Measurements from ENCODE around the gene LEMD1. TPM values are rescaled to one million over a fixed set of nuclear protein-coding genes. Genes with fewer than 3 reads are reported as not detected.

The LEMD1 gene
- total RNA-seq, 1 experiment from 2014 or later = not detected

DNA sequence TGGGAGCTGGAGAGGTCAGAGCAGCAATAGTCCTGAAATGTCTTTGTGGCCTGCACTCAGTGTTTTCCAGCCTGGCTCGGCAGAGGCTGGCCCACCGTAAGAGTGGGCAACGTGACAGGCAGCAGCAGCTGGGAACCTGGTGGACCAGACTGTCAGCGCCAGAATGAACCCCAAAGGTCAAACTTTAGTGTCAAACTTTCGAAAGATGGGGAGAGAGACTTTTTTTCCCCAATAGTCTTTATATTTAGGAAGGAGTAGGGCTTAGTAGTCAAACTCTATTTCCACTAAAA lies 23.7 kb upstream of the LEMD1 start:
- TF ChIP-seq POLR2AphosphoS5 (IDR thresholded peaks at IDR 0.05; ENCODE audit: low read depth, low read length) (no peak), TCF7L2 (IDR thresholded peaks at IDR 0.05; ENCODE audit: low read depth, low read length) (no peak), SIN3A (IDR thresholded peaks at IDR 0.05; ENCODE audit: borderline replicate concordance, insufficient read depth, low read depth, low read length) (no peak)
- TF ChIP-seq, protein P1, sequence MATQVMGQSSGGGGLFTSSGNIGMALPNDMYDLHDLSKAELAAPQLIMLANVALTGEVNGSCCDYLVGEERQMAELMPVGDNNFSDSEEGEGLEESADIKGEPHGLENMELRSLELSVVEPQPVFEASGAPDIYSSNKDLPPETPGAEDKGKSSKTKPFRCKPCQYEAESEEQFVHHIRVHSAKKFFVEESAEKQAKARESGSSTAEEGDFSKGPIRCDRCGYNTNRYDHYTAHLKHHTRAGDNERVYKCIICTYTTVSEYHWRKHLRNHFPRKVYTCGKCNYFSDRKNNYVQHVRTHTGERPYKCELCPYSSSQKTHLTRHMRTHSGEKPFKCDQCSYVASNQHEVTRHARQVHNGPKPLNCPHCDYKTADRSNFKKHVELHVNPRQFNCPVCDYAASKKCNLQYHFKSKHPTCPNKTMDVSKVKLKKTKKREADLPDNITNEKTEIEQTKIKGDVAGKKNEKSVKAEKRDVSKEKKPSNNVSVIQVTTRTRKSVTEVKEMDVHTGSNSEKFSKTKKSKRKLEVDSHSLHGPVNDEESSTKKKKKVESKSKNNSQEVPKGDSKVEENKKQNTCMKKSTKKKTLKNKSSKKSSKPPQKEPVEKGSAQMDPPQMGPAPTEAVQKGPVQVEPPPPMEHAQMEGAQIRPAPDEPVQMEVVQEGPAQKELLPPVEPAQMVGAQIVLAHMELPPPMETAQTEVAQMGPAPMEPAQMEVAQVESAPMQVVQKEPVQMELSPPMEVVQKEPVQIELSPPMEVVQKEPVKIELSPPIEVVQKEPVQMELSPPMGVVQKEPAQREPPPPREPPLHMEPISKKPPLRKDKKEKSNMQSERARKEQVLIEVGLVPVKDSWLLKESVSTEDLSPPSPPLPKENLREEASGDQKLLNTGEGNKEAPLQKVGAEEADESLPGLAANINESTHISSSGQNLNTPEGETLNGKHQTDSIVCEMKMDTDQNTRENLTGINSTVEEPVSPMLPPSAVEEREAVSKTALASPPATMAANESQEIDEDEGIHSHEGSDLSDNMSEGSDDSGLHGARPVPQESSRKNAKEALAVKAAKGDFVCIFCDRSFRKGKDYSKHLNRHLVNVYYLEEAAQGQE (IDR thresholded peaks at IDR 0.05; ENCODE audit: insufficient read depth in 1 of 2, low read depth in 2 of 2, low read length in 1 of 2) = no peak
- TF ChIP-seq, protein P2, sequence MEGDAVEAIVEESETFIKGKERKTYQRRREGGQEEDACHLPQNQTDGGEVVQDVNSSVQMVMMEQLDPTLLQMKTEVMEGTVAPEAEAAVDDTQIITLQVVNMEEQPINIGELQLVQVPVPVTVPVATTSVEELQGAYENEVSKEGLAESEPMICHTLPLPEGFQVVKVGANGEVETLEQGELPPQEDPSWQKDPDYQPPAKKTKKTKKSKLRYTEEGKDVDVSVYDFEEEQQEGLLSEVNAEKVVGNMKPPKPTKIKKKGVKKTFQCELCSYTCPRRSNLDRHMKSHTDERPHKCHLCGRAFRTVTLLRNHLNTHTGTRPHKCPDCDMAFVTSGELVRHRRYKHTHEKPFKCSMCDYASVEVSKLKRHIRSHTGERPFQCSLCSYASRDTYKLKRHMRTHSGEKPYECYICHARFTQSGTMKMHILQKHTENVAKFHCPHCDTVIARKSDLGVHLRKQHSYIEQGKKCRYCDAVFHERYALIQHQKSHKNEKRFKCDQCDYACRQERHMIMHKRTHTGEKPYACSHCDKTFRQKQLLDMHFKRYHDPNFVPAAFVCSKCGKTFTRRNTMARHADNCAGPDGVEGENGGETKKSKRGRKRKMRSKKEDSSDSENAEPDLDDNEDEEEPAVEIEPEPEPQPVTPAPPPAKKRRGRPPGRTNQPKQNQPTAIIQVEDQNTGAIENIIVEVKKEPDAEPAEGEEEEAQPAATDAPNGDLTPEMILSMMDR (IDR thresholded peaks at IDR 0.05) = no peak
- no peaks in the 10 kb centered on the region for H3K9me3 ChIP-seq (ENCODE audit: control insufficient read depth, insufficient read depth, low read depth, low read length)
- no TSS peak for BruUV-seq (replicated peaks)
- H3K27ac ChIP-seq (ENCODE audit: low read length) = no peak overlapping the region
- ATAC-seq = no peak
- POLR2A ChIA-PET = no interaction called here
- no peak for DNase-seq (ENCODE audit: low read depth, low spot score)
- no peaks in the 10 kb centered on the region for H3K27me3 ChIP-seq (ENCODE audit: control insufficient read depth, insufficient read depth, low read length)
- peaks cover 15% of the 10 kb centered on the region for H3K4me1 ChIP-seq (ENCODE audit: control insufficient read depth, insufficient read depth, low read length)
- H3K36me3 ChIP-seq (ENCODE audit: control insufficient read depth, insufficient read depth, low read length) = no peaks in the 10 kb centered on the region
- CTCF ChIA-PET = no interaction called here
- intact Hi-C loops (cut with micrococcal nuclease; ENCODE audit: unreplicated experiment) = no loop called here
- no peak overlapping the region for H3K4me3 ChIP-seq (ENCODE audit: low read depth in 2 of 2, low read length in 2 of 2)
- in situ Hi-C loops (cut with HindIII; ENCODE audit: low pct_unique_long_range_greater_than_20kb, low sequenced_read_pairs) = no loop called here

DNA sequence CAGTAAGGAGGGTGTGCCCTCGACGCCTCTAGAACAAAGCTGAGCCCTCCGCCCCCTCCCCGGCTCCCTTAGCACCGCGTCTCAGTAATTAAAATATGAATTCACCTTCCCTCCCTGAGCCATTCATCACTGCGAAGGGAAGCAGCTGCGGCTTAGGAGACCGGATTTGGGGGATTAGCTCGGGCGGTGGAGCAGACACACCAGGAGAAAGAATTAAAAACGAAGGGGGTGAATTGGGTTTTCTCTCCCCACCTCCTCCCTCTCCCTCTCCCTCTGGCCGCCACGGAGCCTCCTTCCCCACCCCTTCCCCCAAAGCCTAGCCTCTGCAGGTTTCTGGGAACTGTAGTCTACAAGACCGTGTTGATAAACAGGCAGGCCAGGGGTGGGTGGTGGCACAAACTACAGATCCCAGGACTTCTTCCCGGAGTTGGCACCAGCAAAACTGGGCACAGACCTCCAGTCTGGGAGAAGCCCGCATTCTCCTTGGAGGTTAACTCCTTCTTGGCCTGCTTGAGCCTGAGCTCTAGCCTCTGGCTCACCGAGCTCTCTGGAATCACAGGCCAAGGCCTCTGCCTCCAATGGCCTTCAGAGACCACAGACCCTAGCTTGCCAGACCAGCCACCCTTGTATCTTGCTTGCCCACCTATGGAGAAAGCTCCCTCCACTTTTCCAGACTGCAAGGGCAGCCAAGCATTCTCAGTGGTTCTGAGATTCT lies 23.2 kb upstream of the LEMD1 start:
- ATAC-seq (no peak), DNase-seq (ENCODE audit: low read depth, low spot score) (no peak)
- Histone ChIP-seq H3K4me3 (ENCODE audit: low read depth in 2 of 2, low read length in 2 of 2) (no peak overlapping the region), H3K27ac (ENCODE audit: low read length) (no peak overlapping the region), H3K36me3 (ENCODE audit: control insufficient read depth, insufficient read depth, low read length) (no peaks in the 10 kb centered on the region), H3K4me1 (ENCODE audit: control insufficient read depth, insufficient read depth, low read length) (peaks cover 15% of the 10 kb centered on the region), H3K27me3 (ENCODE audit: control insufficient read depth, insufficient read depth, low read length) (no peaks in the 10 kb centered on the region), H3K9me3 (ENCODE audit: control insufficient read depth, insufficient read depth, low read depth, low read length) (no peaks in the 10 kb centered on the region)
- ChIA-PET POLR2A (interaction anchor here (0.6 kb wide), 1 partner anchor 116 kb away, joined by 4 read pairs; no protein-coding TSS in a partner anchor), CTCF (no interaction called here)
- TF ChIP-seq POLR2AphosphoS5 (IDR thresholded peaks at IDR 0.05; ENCODE audit: low read depth, low read length) (no peak), TCF7L2 (IDR thresholded peaks at IDR 0.05; ENCODE audit: low read depth, low read length) (no peak), SIN3A (IDR thresholded peaks at IDR 0.05; ENCODE audit: borderline replicate concordance, insufficient read depth, low read depth, low read length) (no peak)
- TF ChIP-seq, protein P2 (IDR thresholded peaks at IDR 0.05) = no peak
- TF ChIP-seq, protein P1 (IDR thresholded peaks at IDR 0.05; ENCODE audit: insufficient read depth in 1 of 2, low read depth in 2 of 2, low read length in 1 of 2) = no peak
- in situ Hi-C loops (cut with HindIII; ENCODE audit: low pct_unique_long_range_greater_than_20kb, low sequenced_read_pairs) = no loop called here
- intact Hi-C loops (cut with micrococcal nuclease; ENCODE audit: unreplicated experiment) = no loop called here
- BruUV-seq (replicated peaks) = no TSS peak
